SK-N-SH treated with all-trans-retinoic acid at 6 μM for 48 hours (cell line): ENCODE results near the gene EFCAB7.

Experiments
- BACH2 ChIP-seq: fragments of 250-450 bp; sonication (Bioruptor Pico); IDR thresholded peaks from 2 replicates; pipeline ENCODE4 v1.9.0; 2021; ENCODE audit warnings: mild to moderate bottlenecking, borderline replicate concordance
- ESRRG ChIP-seq: fragments of 250-450 bp; sonication (Bioruptor Pico); IDR thresholded peaks from 2 replicates; pipeline ENCODE4 v1.6.1; 2021; ENCODE audit warnings: mild to moderate bottlenecking
- GLIS3 ChIP-seq: fragments of 250-450 bp; sonication (Bioruptor Pico); IDR thresholded peaks from 2 replicates; pipeline ENCODE4 v1.5.0; 2020; ENCODE audit warnings: mild to moderate bottlenecking, moderate library complexity
- ISL1 ChIP-seq: fragments of 250-450 bp; sonication (Bioruptor Pico); IDR thresholded peaks from 2 replicates; pipeline ENCODE4 v2.1.2; 2022; ENCODE audit warnings: mild to moderate bottlenecking, moderate library complexity
- RARB ChIP-seq: fragments of 250-450 bp; sonication (Bioruptor Pico); IDR thresholded peaks from 2 replicates; pipeline ENCODE4 v1.8.0; 2021; ENCODE audit warnings: mild to moderate bottlenecking, moderate library complexity
- TCF4 ChIP-seq: fragments of 250-450 bp; sonication (Bioruptor Pico); IDR thresholded peaks from 2 replicates; pipeline ENCODE4 v1.8.0; 2021; ENCODE audit warnings: mild to moderate bottlenecking, moderate library complexity, borderline replicate concordance
- ZC3H10 ChIP-seq: fragments of 250-450 bp; sonication (Bioruptor Pico); IDR thresholded peaks from 2 replicates; pipeline ENCODE4 v1.5.1; 2021; ENCODE audit warnings: mild to moderate bottlenecking, moderate library complexity
- ZFP3 ChIP-seq: fragments of 250-450 bp; sonication (Bioruptor Pico); IDR thresholded peaks from 2 replicates; pipeline ENCODE4 v1.5.0; 2020; ENCODE audit warnings: mild to moderate bottlenecking, moderate library complexity
- ZNF565 ChIP-seq: fragments of 450-650 bp; formaldehyde crosslinking; conservative IDR thresholded peaks from 2 replicates; pipeline ENCODE4 v1.5.0; 2020; ENCODE audit warnings: low read depth, mild to moderate bottlenecking, moderate library complexity

- TF ChIP-seq ZC3H10 (CRISPR knock-in tag) (no peak), GLIS3 (CRISPR knock-in tag) (no peak), TCF4 (CRISPR knock-in tag) (no peak), RARB (CRISPR knock-in tag) (no peak), BACH2 (no peak), ESRRG (CRISPR knock-in tag) (no peak), ISL1 (CRISPR knock-in tag) (no peak), ZNF565 (no peak), ZFP3 (CRISPR knock-in tag) (no peak)
Observed at GRCh38 chr1:63620671-63621070, 97.3 kb downstream of the EFCAB7 start.
